Measurements from ENCODE around the gene CHIT1. TPM values are rescaled to one million over a fixed set of nuclear protein-coding genes. Genes with fewer than 3 reads are reported as not detected.

CHIT1 gene
- total RNA-seq, 1 experiment from 2014 or later: not detected

DNA sequence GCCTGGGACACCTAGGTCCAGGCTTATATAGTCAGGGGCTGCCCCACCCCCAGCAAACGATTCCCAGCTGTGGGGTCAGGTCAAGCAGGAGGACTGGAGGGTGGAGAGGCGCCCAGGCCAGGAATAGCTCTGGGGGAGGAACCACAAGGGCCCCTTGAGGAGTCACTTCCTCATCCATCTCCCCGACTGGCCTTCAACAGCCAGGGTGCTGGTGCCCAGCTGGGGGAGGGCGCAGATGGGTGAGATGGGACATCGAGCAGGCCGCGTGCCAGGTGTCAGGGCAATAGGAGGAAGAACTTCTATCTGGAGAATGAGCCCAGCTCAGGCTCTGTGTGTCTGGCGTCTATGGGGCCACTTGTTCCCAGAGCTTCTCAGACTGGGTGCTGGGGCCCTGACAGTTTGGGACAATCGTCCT, 53.6 kb downstream of the CHIT1 start:
- CTCF ChIA-PET: interaction anchor here (1.1 kb wide), 1 partner anchor 58 kb away, joined by 4 read pairs; no protein-coding TSS in a partner anchor
- no peaks in the 10 kb centered on the region for H3K4me1 Mint-ChIP-seq (ENCODE audit: low read depth, unreplicated experiment)
- no peaks in the 10 kb centered on the region for H3K36me3 Mint-ChIP-seq (ENCODE audit: insufficient read depth, unreplicated experiment)

GRCh38 chr1:203175237-203175826, 54.1 kb downstream of the CHIT1 start, which contains the start of gene MYBPH:
Gene MYBPH, minus strand, starts transcription at chr1:203175826. Its CDS starts 71 bp downstream, at chr1:203175755.
- BruUV-seq (replicated peaks): no TSS peak
- H3K36me3 Mint-ChIP-seq (ENCODE audit: insufficient read depth, unreplicated experiment): no peaks in the 10 kb centered on the region
- intact Hi-C loops (cut with micrococcal nuclease; ENCODE audit: unreplicated experiment): no loop called here
- CTCF ChIA-PET: interaction anchor here (1.1 kb wide), 1 partner anchor 58 kb away, joined by 4 read pairs; no protein-coding TSS in a partner anchor
- H3K4me3 Mint-ChIP-seq (ENCODE audit: low read depth, unreplicated experiment): no peak within 1 kb of the TSS
- TF ChIP-seq, protein P1, sequence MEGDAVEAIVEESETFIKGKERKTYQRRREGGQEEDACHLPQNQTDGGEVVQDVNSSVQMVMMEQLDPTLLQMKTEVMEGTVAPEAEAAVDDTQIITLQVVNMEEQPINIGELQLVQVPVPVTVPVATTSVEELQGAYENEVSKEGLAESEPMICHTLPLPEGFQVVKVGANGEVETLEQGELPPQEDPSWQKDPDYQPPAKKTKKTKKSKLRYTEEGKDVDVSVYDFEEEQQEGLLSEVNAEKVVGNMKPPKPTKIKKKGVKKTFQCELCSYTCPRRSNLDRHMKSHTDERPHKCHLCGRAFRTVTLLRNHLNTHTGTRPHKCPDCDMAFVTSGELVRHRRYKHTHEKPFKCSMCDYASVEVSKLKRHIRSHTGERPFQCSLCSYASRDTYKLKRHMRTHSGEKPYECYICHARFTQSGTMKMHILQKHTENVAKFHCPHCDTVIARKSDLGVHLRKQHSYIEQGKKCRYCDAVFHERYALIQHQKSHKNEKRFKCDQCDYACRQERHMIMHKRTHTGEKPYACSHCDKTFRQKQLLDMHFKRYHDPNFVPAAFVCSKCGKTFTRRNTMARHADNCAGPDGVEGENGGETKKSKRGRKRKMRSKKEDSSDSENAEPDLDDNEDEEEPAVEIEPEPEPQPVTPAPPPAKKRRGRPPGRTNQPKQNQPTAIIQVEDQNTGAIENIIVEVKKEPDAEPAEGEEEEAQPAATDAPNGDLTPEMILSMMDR (IDR thresholded peaks at IDR 0.05; ENCODE audit: unreplicated experiment): no peak
- peaks cover 83% of the 10 kb centered on the region for H3K27me3 Mint-ChIP-seq (ENCODE audit: unreplicated experiment)
- no peak for DNase-seq
- no peaks in the 10 kb centered on the region for H3K4me1 Mint-ChIP-seq (ENCODE audit: low read depth, unreplicated experiment)
- no peaks in the 10 kb centered on the region for H3K9me3 Mint-ChIP-seq (ENCODE audit: low read depth, unreplicated experiment)
- H3K27ac Mint-ChIP-seq (ENCODE audit: unreplicated experiment): no peak within 1 kb of the TSS

More for the DNA sequence above, 53.6 kb downstream of the CHIT1 start:
- H3K27ac Mint-ChIP-seq (ENCODE audit: unreplicated experiment): no peak overlapping the region
- TF ChIP-seq, protein P1 (IDR thresholded peaks at IDR 0.05; ENCODE audit: unreplicated experiment): no peak
- no peaks in the 10 kb centered on the region for H3K9me3 Mint-ChIP-seq (ENCODE audit: low read depth, unreplicated experiment)
- no TSS peak for BruUV-seq (replicated peaks)
- H3K27me3 Mint-ChIP-seq (ENCODE audit: unreplicated experiment): peaks cover 83% of the 10 kb centered on the region
- DNase-seq: no peak
- intact Hi-C loops (cut with micrococcal nuclease; ENCODE audit: unreplicated experiment): no loop called here
- no peak overlapping the region for H3K4me3 Mint-ChIP-seq (ENCODE audit: low read depth, unreplicated experiment)

GRCh38 chr1:203174324-203174985, 55.0 kb downstream of the CHIT1 start:
- Mint-ChIP-seq H3K4me1 (ENCODE audit: low read depth, unreplicated experiment) (no peaks in the 10 kb centered on the region), H3K27me3 (ENCODE audit: unreplicated experiment) (peaks cover 84% of the 10 kb centered on the region), H3K4me3 (ENCODE audit: low read depth, unreplicated experiment) (no peak overlapping the region), H3K36me3 (ENCODE audit: insufficient read depth, unreplicated experiment) (no peaks in the 10 kb centered on the region), H3K27ac (ENCODE audit: unreplicated experiment) (no peak overlapping the region), H3K9me3 (ENCODE audit: low read depth, unreplicated experiment) (no peaks in the 10 kb centered on the region)
- CTCF ChIA-PET: no interaction called here
- TF ChIP-seq, protein P1 (IDR thresholded peaks at IDR 0.05; ENCODE audit: unreplicated experiment): no peak
- DNase-seq: no peak
- no TSS peak for BruUV-seq (replicated peaks)
- intact Hi-C loops (cut with micrococcal nuclease; ENCODE audit: unreplicated experiment): no loop called here

DNA sequence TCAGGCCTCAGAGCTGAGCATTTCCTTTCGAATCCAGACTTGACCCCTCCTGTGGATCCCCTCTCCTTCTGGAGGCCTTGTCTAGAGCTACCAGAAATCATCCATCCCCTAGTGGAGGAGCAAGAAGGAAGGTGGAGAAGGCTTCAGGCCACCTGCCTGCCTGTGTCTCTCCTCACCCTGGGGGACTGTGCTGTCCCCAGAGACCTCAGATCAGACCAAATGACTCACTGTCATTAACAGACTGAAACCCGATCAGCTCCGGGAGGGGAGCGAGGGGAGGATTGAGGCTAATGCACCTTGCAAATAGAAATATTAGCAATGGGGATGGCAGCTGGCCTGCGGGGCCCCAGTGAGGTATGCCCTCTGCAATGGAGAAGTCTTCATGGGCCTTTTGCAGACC, 55.9 kb downstream of the CHIT1 start:
- BruUV-seq (replicated peaks): no TSS peak
- no peak for DNase-seq
- no peaks in the 10 kb centered on the region for H3K36me3 Mint-ChIP-seq (ENCODE audit: insufficient read depth, unreplicated experiment)
- intact Hi-C loops (cut with micrococcal nuclease; ENCODE audit: unreplicated experiment): no loop called here
- H3K27ac Mint-ChIP-seq (ENCODE audit: unreplicated experiment): no peak overlapping the region
- H3K4me1 Mint-ChIP-seq (ENCODE audit: low read depth, unreplicated experiment): no peaks in the 10 kb centered on the region
- CTCF ChIA-PET: interaction anchor here (0.5 to 3.7 kb wide), 8 partner anchors 19 to 207 kb away, joined by 3 to 68 read pairs (median 6); partner anchors contain the start of gene ADORA1
- TF ChIP-seq, protein P1 (IDR thresholded peaks at IDR 0.05; ENCODE audit: unreplicated experiment): no peak
- H3K4me3 Mint-ChIP-seq (ENCODE audit: low read depth, unreplicated experiment): no peak overlapping the region
- H3K27me3 Mint-ChIP-seq (ENCODE audit: unreplicated experiment): peaks cover 84% of the 10 kb centered on the region
- no peaks in the 10 kb centered on the region for H3K9me3 Mint-ChIP-seq (ENCODE audit: low read depth, unreplicated experiment)
